Chondrocyte (in vitro differentiated cells): ENCODE results near the gene GASK1A. TPM values are rescaled to one million over a fixed set of nuclear protein-coding genes. Genes with fewer than 3 reads are reported as not detected.

Experiments
- DNase-seq: peaks from one replicate; pipeline ENCODE4 v3.0.0; 2021; ENCODE audit warnings: mixed read lengths, low spot score
- H3K27ac Mint-ChIP-seq: one replicate; pipeline ENCODE4 v1.8.0; 2021; ENCODE audit warnings: mild to moderate bottlenecking, moderate library complexity, mixed read lengths; ENCODE audit not compliant: unreplicated experiment
- H3K27me3 Mint-ChIP-seq: 2 replicates; pipeline ENCODE4 v1.8.0; 2021; ENCODE audit warnings: low read depth, mixed read lengths
- H3K36me3 Mint-ChIP-seq: 2 replicates; pipeline ENCODE4 v1.8.0; 2021; ENCODE audit warnings: low read depth, mixed read lengths
- H3K4me1 Mint-ChIP-seq: 2 replicates; pipeline ENCODE4 v1.8.0; 2021; ENCODE audit warnings: low read depth, mild to moderate bottlenecking, mixed read lengths
- H3K4me3 Mint-ChIP-seq: one replicate; pipeline ENCODE4 v1.8.0; 2021; ENCODE audit warnings: mild to moderate bottlenecking, moderate library complexity, mixed read lengths; ENCODE audit not compliant: unreplicated experiment
- H3K9me3 Mint-ChIP-seq: 2 replicates; pipeline ENCODE4 v1.8.0; 2021; ENCODE audit warnings: low read depth, mixed read lengths
- CTCF ChIP-seq: fragments of 200-600 bp; sonication (generic); IDR thresholded peaks from 2 replicates; pipeline ENCODE4 v1.5.0; 2021; ENCODE audit warnings: antibody characterized with exemption, mild to moderate bottlenecking, moderate library complexity
- total RNA-seq: library from RNA; stranded (reverse); gene quantifications from 3 replicates; pipeline ENCODE4 v1.2.1, GENCODE V29; 2021

GASK1A gene
- total RNA-seq, 1 donor from 2014 or later = 0.17 TPM

GRCh38 chr3:42982645-42983412 is 3.7 kb downstream of the GASK1A start:
- no peak overlapping the region for H3K4me3 Mint-ChIP-seq
- no peaks in the 10 kb centered on the region for H3K36me3 Mint-ChIP-seq
- H3K9me3 Mint-ChIP-seq = peaks cover 3% of the 10 kb centered on the region
- peaks cover 8% of the 10 kb centered on the region for H3K4me1 Mint-ChIP-seq
- TF ChIP-seq CTCF = no peak
- no peak for DNase-seq
- no peak overlapping the region for H3K27ac Mint-ChIP-seq
- peaks cover 42% of the 10 kb centered on the region for H3K27me3 Mint-ChIP-seq

GRCh38 chr3:42983927-42984326 is 4.8 kb downstream of the GASK1A start:
- peaks cover 4% of the 10 kb centered on the region for H3K4me1 Mint-ChIP-seq
- H3K27ac Mint-ChIP-seq = no peak overlapping the region
- peaks cover 35% of the 10 kb centered on the region for H3K27me3 Mint-ChIP-seq
- no peak for DNase-seq
- H3K4me3 Mint-ChIP-seq = no peak overlapping the region
- no peaks in the 10 kb centered on the region for H3K36me3 Mint-ChIP-seq
- TF ChIP-seq CTCF = no peak
- H3K9me3 Mint-ChIP-seq = no peaks in the 10 kb centered on the region

- Mint-ChIP-seq H3K4me3 (no peak overlapping the region), H3K36me3 (no peaks in the 10 kb centered on the region), H3K27ac (no peak overlapping the region), H3K4me1 (no peaks in the 10 kb centered on the region), H3K27me3 (peaks cover 37% of the 10 kb centered on the region), H3K9me3 (no peaks in the 10 kb centered on the region)
- no peak for TF ChIP-seq CTCF
- no peak for DNase-seq
Observed at GRCh38 chr3:42984701-42985100, 5.6 kb downstream of the GASK1A start.

GRCh38 chr3:42988097-42988496 is 9.0 kb downstream of the GASK1A start:
- Mint-ChIP-seq H3K9me3 (no peaks in the 10 kb centered on the region), H3K4me1 (no peaks in the 10 kb centered on the region), H3K27me3 (peaks cover 21% of the 10 kb centered on the region), H3K4me3 (no peak overlapping the region), H3K36me3 (no peaks in the 10 kb centered on the region), H3K27ac (no peak overlapping the region)
- TF ChIP-seq CTCF = no peak
- DNase-seq = no peak

- H3K4me1 Mint-ChIP-seq = no peaks in the 10 kb centered on the region
Observed at GRCh38 chr3:42988566-42988965, 9.5 kb downstream of the GASK1A start.

More at GRCh38 chr3:42988566-42988965, 9.5 kb downstream of the GASK1A start:
- Mint-ChIP-seq H3K27ac (no peak overlapping the region), H3K36me3 (no peaks in the 10 kb centered on the region), H3K27me3 (peaks cover 21% of the 10 kb centered on the region), H3K4me3 (no peak overlapping the region), H3K9me3 (no peaks in the 10 kb centered on the region)
- no peak for TF ChIP-seq CTCF
- no peak for DNase-seq
